GM08714 (cell line): ENCODE results near the gene HINT2.

ENCODE experiments used
- H3K4me3 ChIP-seq: fragments of 200-500 bp; sonication (Bioruptor generic); 2 replicates; pipeline ENCODE4 v1.5.1; 2014; ENCODE audit warnings: mild to moderate bottlenecking, low read length, inconsistent platforms
- ZNF274 ChIP-seq: IDR thresholded peaks from 2 replicates; pipeline ENCODE4 v1.6.1; 2012; ENCODE audit warnings: mild to moderate bottlenecking, low read depth, low read length

The HINT2 gene

DNA sequence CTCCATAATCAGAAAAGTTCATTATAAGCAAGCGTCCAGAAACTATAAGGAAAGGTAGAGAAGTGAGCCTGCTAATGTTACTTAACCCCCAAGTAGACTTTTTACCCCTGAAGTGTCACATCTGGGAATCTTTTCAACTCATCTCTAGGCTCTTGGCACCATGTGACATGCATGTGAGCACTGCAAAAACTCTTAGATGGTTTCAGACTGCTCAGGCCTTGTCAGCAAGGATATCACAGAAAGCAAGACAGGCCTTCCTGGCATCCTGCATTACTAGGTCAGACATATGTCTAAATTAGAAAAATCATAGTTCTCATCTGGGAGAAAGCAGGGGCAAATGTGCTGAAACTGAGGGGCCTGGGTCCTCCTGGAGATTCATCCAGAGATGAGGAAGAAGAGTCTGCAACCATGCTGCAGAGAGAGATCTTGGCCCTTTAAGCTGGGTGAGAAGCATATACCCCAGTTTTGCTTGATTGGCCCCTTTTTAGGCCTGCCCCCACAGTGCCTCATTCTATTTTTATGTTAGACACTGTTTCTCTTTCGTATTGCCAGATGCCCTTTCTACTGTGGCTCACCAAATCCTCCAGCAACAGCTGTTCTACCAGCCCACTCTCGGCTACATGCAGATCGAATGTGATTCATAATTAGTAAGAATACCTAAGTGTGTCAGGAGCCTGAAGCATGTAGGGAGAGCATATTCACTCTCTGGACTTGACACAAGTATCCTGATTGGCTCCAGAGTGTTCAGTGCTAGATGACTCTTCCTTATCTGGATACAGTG, 33.1 kb upstream of the HINT2 start:
- peak overlapping the region; percentile 38; the same call in 1 of the 2 replicates for H3K4me3 ChIP-seq
- no peak for TF ChIP-seq ZNF274

GRCh38 chr9:35845824-35846771, 31.3 kb upstream of the HINT2 start:
- no peak for TF ChIP-seq ZNF274

DNA sequence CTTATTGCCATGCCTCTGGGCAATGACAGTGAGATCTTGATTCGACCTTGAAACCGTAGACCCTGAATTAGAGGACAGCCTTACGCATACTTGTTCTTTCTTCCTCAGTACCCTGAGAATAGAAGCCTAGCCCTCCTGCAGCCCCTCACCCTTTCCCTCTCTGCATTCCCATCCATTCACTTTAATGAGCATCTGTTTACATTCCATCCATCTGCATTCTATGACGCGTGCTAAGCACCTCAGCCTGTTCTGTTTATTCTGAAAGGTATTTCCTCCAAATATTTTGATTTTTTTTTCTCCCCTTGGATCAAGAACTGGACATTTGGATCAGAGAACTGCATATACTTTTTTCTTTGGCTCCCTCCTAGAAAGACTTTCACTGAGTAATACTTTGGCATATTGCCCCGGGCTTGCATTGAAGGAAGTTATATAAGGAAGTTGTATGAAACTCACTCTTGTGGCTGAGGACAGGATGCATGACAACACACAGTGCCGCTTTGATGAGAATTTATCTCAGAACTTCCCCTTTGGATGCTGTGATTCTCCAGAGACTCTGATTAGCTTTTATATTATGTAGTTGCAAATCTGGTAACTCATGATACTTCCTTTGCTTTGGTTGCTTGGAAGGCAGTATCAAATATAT, 29.9 kb upstream of the HINT2 start:
- TF ChIP-seq ZNF274: no peak
- no peak overlapping the region for H3K4me3 ChIP-seq

More at GRCh38 chr9:35845824-35846771, 31.3 kb upstream of the HINT2 start:
- H3K4me3 ChIP-seq: no peak overlapping the region; the same call in 1 of the 2 replicates

DNA sequence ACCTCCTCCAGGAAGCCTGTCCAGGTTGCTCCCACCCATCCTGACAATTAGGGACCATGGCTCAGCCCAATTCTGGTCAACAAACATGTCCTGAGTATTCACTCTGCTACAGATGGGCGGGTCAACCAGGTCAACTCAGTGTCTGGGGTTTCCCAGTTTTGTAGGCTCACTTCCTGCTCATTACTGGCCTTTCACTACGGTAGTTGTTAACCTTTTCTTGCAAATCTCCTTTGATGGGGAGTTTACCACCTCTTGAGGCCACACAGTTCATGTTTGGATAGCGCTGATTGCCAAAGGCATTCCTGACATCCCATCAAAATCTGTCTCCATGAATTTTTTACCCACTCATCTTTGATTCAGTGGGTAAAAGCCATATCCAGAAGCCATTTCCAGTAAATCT, 28.0 kb upstream of the HINT2 start:
- TF ChIP-seq ZNF274: no peak
- no peak overlapping the region for H3K4me3 ChIP-seq

GRCh38 chr9:35842020-35842745, 27.3 kb upstream of the HINT2 start:
- H3K4me3 ChIP-seq: no peak overlapping the region

DNA sequence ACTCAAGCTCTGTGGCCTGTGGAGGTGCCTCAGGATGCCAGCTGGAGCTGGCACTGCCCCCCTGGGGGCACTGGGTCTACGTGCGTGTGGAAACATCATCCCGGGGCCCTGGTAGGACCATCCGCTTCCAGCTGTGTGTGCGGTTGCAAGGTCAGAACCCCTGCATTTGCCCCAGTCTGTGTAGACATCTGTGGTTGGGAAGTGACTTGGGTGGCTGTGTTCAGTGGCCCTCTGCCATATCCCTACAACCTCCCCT, 26.7 kb upstream of the HINT2 start:
- no peak for TF ChIP-seq ZNF274
- no peak overlapping the region for H3K4me3 ChIP-seq

More at GRCh38 chr9:35842020-35842745, 27.3 kb upstream of the HINT2 start:
- no peak for TF ChIP-seq ZNF274

DNA sequence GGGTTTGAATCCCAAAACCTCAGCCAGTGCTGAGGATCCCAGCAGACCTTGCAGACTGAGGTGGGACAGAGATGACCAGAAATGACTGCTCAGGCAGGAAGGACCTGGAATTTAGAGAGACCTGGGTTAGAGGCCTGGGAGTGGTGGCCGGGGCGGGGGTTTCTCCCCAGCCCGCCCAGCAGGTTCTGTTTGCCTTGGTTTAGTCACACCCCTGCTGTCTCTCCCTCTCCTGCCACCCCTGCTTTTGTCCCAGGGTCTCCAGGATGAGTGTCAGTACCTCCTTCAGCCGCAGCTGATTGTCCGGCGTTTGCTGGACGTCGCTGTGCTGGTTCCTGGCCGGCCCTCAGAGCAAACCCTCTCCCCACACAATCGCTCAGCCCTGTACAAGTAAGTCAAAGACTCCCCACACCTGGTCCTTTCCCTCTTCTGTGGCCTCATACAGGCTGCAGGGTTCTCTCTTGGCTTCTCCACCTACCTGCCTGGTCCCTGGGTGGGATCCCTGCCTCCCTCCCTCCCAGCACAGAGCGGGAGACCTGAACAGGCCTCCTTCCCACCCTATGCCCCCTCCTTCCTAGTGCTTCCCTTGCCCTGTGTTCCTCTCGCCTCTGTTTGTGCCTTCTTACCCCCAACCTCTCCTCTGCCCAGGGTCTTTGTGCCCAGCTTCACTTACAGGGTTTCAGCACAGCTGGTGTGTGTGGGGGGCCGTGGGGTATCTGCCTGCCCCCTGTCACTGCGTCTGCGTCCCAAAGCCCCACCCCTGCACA, 26.2 kb upstream of the HINT2 start:
- no peak overlapping the region for H3K4me3 ChIP-seq
- no peak for TF ChIP-seq ZNF274

GRCh38 chr9:35839926-35840325, 25.1 kb upstream of the HINT2 start:
- H3K4me3 ChIP-seq: no peak overlapping the region
- TF ChIP-seq ZNF274: no peak

GRCh38 chr9:35836595-35836994, 21.8 kb upstream of the HINT2 start:
- H3K4me3 ChIP-seq: no peak overlapping the region
- no peak for TF ChIP-seq ZNF274

GRCh38 chr9:35835766-35836165, 20.9 kb upstream of the HINT2 start:
- H3K4me3 ChIP-seq: no peak overlapping the region
- TF ChIP-seq ZNF274: no peak

GRCh38 chr9:35835216-35835632, 20.4 kb upstream of the HINT2 start:
- no peak overlapping the region for H3K4me3 ChIP-seq
- no peak for TF ChIP-seq ZNF274

GRCh38 chr9:35834260-35835215, 19.7 kb upstream of the HINT2 start:
- no peak overlapping the region for H3K4me3 ChIP-seq
- no peak for TF ChIP-seq ZNF274
